NOMO-1 treated with DMSO at 0.1 percent for 48 hours (cell line): ENCODE data around the gene KRTCAP2.
A peak's percentile ranks its signal among the peaks of the same experiment; 100 is the strongest.

ENCODE experiments used
- DNase-seq: peaks from one replicate; lab custom pipeline; 2025; ENCODE audit not compliant: unreplicated experiment; lab: John Stamatoyannopoulos, UW

Gene KRTCAP2

GRCh38 chr1:155135415-155136028, 37.6 kb downstream of the KRTCAP2 start, which contains the start of gene SLC50A1:
Gene SLC50A1, plus strand, starts transcription at chr1:155135852. Its CDS starts 60 bp downstream, at chr1:155135912.
- peak; percentile 80 for DNase-seq

- peak; percentile 61 for DNase-seq
Observed at GRCh38 chr1:155134880-155135414, 38.2 kb downstream of the KRTCAP2 start.

GRCh38 chr1:155134322-155134721, 38.8 kb downstream of the KRTCAP2 start:
- DNase-seq = no peak

- no peak for DNase-seq
Observed at GRCh38 chr1:155133799-155134281, 39.3 kb downstream of the KRTCAP2 start.

GRCh38 chr1:155131856-155132255, 41.2 kb downstream of the KRTCAP2 start:
- DNase-seq = no peak

- DNase-seq = no peak
Observed at GRCh38 chr1:155131285-155131684, 41.8 kb downstream of the KRTCAP2 start.

GRCh38 chr1:155130272-155131006, 42.7 kb downstream of the KRTCAP2 start:
- no peak for DNase-seq

- no peak for DNase-seq
Observed at GRCh38 chr1:155128755-155129473, 44.2 kb downstream of the KRTCAP2 start.

- no peak for DNase-seq
Observed at GRCh38 chr1:155127967-155128754, 44.9 kb downstream of the KRTCAP2 start.

- peak; percentile 50 for DNase-seq
Observed at GRCh38 chr1:155127105-155127966, 45.8 kb downstream of the KRTCAP2 start, which contains the start of gene EFNA1. Gene EFNA1, plus strand, starts transcription at chr1:155127876. Its CDS starts 102 bp downstream, at chr1:155127978.

GRCh38 chr1:155126556-155127104, 46.5 kb downstream of the KRTCAP2 start:
- DNase-seq = no peak

GRCh38 chr1:155125946-155126555, 47.1 kb downstream of the KRTCAP2 start:
- no peak for DNase-seq

- no peak for DNase-seq
Observed at GRCh38 chr1:155125511-155125945, 47.6 kb downstream of the KRTCAP2 start.

- no peak for DNase-seq
Observed at GRCh38 chr1:155124503-155125463, 48.3 kb downstream of the KRTCAP2 start.

- DNase-seq = no peak
Observed at GRCh38 chr1:155123801-155124200, 49.3 kb downstream of the KRTCAP2 start.

- no peak for DNase-seq
Observed at GRCh38 chr1:155122308-155122707, 50.8 kb downstream of the KRTCAP2 start.

GRCh38 chr1:155121249-155121648, 51.9 kb downstream of the KRTCAP2 start:
- no peak for DNase-seq

- DNase-seq = no peak
Observed at GRCh38 chr1:155120253-155120652, 52.9 kb downstream of the KRTCAP2 start.
